Duodenal mucosa (tissue), 2 donors: ENCODE results near the gene FGD4.
"Not testable (repeated sequence)": the region's sequence is repeated elsewhere in the genome, so short reads cannot be mapped to it uniquely, and the experiment has no call there.

Experiments
- H3K27ac ChIP-seq: one replicate; pipeline ENCODE4 v1.7.0; 2013; ENCODE audit warnings: low read depth, low read length
- H3K27me3 ChIP-seq, 2 donors: one replicate each; pipeline ENCODE4 v1.7.0; 2013; ENCODE audit warnings: low read length in 2 of 2, control low read depth in 1 of 2; ENCODE audit not compliant: insufficient read depth in 2 of 2, control insufficient read depth in 1 of 2
- H3K36me3 ChIP-seq, 2 donors: one replicate each; pipeline ENCODE4 v1.7.0; 2013; ENCODE audit warnings: low read length in 2 of 2, control low read depth in 1 of 2; ENCODE audit not compliant: insufficient read depth in 2 of 2, control insufficient read depth in 1 of 2
- H3K4me1 ChIP-seq, 2 donors: one replicate each; pipeline ENCODE4 v1.7.0; 2013; ENCODE audit warnings: low read length in 2 of 2, control low read depth in 1 of 2; ENCODE audit not compliant: insufficient read depth in 2 of 2, control insufficient read depth in 1 of 2
- H3K4me3 ChIP-seq, 2 donors: one replicate each; pipeline ENCODE4 v1.7.0; 2013; ENCODE audit warnings: low read length in 2 of 2, low read depth in 1 of 2
- H3K9ac ChIP-seq, 2 donors: one replicate each; pipeline ENCODE4 v1.7.0; 2013; ENCODE audit warnings: low read length in 2 of 2, low read depth in 1 of 2
- H3K9me3 ChIP-seq, 2 donors: one replicate each; pipeline ENCODE4 v1.7.0; 2013; ENCODE audit warnings: low read length in 2 of 2, control low read depth in 1 of 2; ENCODE audit not compliant: control insufficient read depth in 1 of 2

Gene FGD4

GRCh38 chr12:32545413-32545980 is 146.1 kb downstream of the FGD4 start:
- H3K27ac ChIP-seq = no peak overlapping the region
- H3K9ac ChIP-seq = no peak overlapping the region
- H3K27me3 ChIP-seq = no peaks in the 10 kb centered on the region
- H3K9me3 ChIP-seq = no peaks in the 10 kb centered on the region
- no peak overlapping the region for H3K4me3 ChIP-seq
- H3K4me1 ChIP-seq = peaks cover 18 to 20% of the 10 kb centered on the region in 2 donors
- no peaks in the 10 kb centered on the region for H3K36me3 ChIP-seq

GRCh38 chr12:32546272-32546671 is 146.9 kb downstream of the FGD4 start:
- no peak overlapping the region for H3K27ac ChIP-seq

GRCh38 chr12:32548691-32549281 is 149.4 kb downstream of the FGD4 start:
- Histone ChIP-seq H3K4me1 (peaks cover 9 to 14% of the 10 kb centered on the region in 2 donors), H3K4me3 (no peak overlapping the region), H3K9me3 (no peaks in the 10 kb centered on the region), H3K27me3 (no peaks in the 10 kb centered on the region), H3K36me3 (no peaks in the 10 kb centered on the region), H3K27ac (peak overlapping the region; percentile 10), H3K9ac (no peak overlapping the region)

More at GRCh38 chr12:32546272-32546671, 146.9 kb downstream of the FGD4 start:
- H3K36me3 ChIP-seq = no peaks in the 10 kb centered on the region
- H3K9me3 ChIP-seq = no peaks in the 10 kb centered on the region
- no peak overlapping the region for H3K4me3 ChIP-seq
- H3K27me3 ChIP-seq = no peaks in the 10 kb centered on the region
- H3K9ac ChIP-seq = no peak overlapping the region
- H3K4me1 ChIP-seq = peaks cover 18 to 20% of the 10 kb centered on the region in 2 donors

GRCh38 chr12:32549675-32550079 is 150.3 kb downstream of the FGD4 start:
- H3K9ac ChIP-seq = no peak overlapping the region
- no peaks in the 10 kb centered on the region for H3K36me3 ChIP-seq
- peak overlapping the region; percentile 22 for H3K27ac ChIP-seq
- H3K4me3 ChIP-seq = peak overlapping the region in 1 of 2 donors; percentile 29
- peaks cover 9 to 14% of the 10 kb centered on the region in 2 donors for H3K4me1 ChIP-seq
- no peaks in the 10 kb centered on the region for H3K9me3 ChIP-seq
- H3K27me3 ChIP-seq = no peaks in the 10 kb centered on the region

- Histone ChIP-seq H3K4me1 (peaks cover 0 to 14% of the 10 kb centered on the region in 2 donors), H3K27me3 (no peaks in the 10 kb centered on the region), H3K27ac (no peak overlapping the region), H3K4me3 (no peak overlapping the region), H3K9me3 (no peaks in the 10 kb centered on the region), H3K9ac (no peak overlapping the region), H3K36me3 (no peaks in the 10 kb centered on the region)
These were observed 151.7 kb downstream of the FGD4 start for GRCh38 chr12:32551058-32551457.

- no peak overlapping the region for H3K27ac ChIP-seq
- peaks cover 0 to 4% of the 10 kb centered on the region in 2 donors for H3K36me3 ChIP-seq
- H3K9me3 ChIP-seq = no peaks in the 10 kb centered on the region
- no peak overlapping the region for H3K9ac ChIP-seq
- H3K4me3 ChIP-seq = peak overlapping the region in 1 of 2 donors; percentile 13
- H3K4me1 ChIP-seq = peaks cover 16 to 21% of the 10 kb centered on the region in 2 donors
- H3K27me3 ChIP-seq = no peaks in the 10 kb centered on the region
These were observed 159.5 kb downstream of the FGD4 start for GRCh38 chr12:32558903-32559302.

- Histone ChIP-seq H3K27ac (no peak overlapping the region), H3K4me3 (no peak overlapping the region), H3K4me1 (peaks cover 16 to 21% of the 10 kb centered on the region in 2 donors), H3K9ac (no peak overlapping the region), H3K36me3 (peaks cover 0 to 9% of the 10 kb centered on the region in 2 donors), H3K27me3 (no peaks in the 10 kb centered on the region), H3K9me3 (no peaks in the 10 kb centered on the region)
These were observed 160.1 kb downstream of the FGD4 start for GRCh38 chr12:32559434-32559833.

- no peak overlapping the region for H3K9ac ChIP-seq
- no peak overlapping the region for H3K27ac ChIP-seq
- peaks cover 16 to 21% of the 10 kb centered on the region in 2 donors for H3K4me1 ChIP-seq
These were observed 161.2 kb downstream of the FGD4 start for GRCh38 chr12:32560520-32560919.

GRCh38 chr12:32561931-32562341 is 162.6 kb downstream of the FGD4 start:
- Histone ChIP-seq H3K36me3 (peaks cover 0 to 9% of the 10 kb centered on the region in 2 donors), H3K9me3 (no peaks in the 10 kb centered on the region), H3K9ac (no peak overlapping the region), H3K4me1 (peaks cover 27 to 33% of the 10 kb centered on the region in 2 donors), H3K4me3 (no peak overlapping the region), H3K27me3 (no peaks in the 10 kb centered on the region), H3K27ac (peak overlapping the region; percentile 26)

More at GRCh38 chr12:32560520-32560919, 161.2 kb downstream of the FGD4 start:
- Histone ChIP-seq H3K4me3 (no peak overlapping the region), H3K36me3 (peaks cover 0 to 12% of the 10 kb centered on the region in 2 donors), H3K27me3 (no peaks in the 10 kb centered on the region), H3K9me3 (no peaks in the 10 kb centered on the region)

GRCh38 chr12:32562413-32562812 is 163.1 kb downstream of the FGD4 start:
- Histone ChIP-seq H3K4me1 (peaks cover 32 to 38% of the 10 kb centered on the region in 2 donors), H3K27ac (peak overlapping the region; percentile 26)
- H3K4me3 ChIP-seq, H3K27me3 ChIP-seq, H3K9ac ChIP-seq, H3K9me3 ChIP-seq, H3K36me3 ChIP-seq: not testable (repeated sequence)
